Adrenal gland (tissue), 12 donors: ENCODE data around the gene WWOX. TPM values are rescaled to one million over a fixed set of nuclear protein-coding genes. Genes with fewer than 3 reads are reported as not detected.

Source experiments
- DNase-seq, 7 donors: peaks; one replicate each; pipeline ENCODE4 v3.0.0-alpha.2; 2019 to 2020
- H3K27ac ChIP-seq, 5 donors: fragments of 200-600 bp; sonication (generic) in 4 of 5; 1 replicate in 3 of 5; 2 replicates in 2 of 5; pipeline versions ENCODE4 v1.5.1 to v1.8.0; 2016 to 2020; ENCODE audit warnings: mild to moderate bottlenecking in 1 of 5
- H3K27me3 ChIP-seq: fragments of 200-600 bp; 2 replicates; pipeline ENCODE4 v1.8.0; 2021
- H3K36me3 ChIP-seq, 2 donors: fragments of 200-600 bp; replicated peaks in 1 of 2; 1 replicate in 1 of 2; 2 replicates in 1 of 2; pipeline versions ENCODE4 v1.5.1 to v1.8.0; 2018 to 2022
- H3K4me1 ChIP-seq, 2 donors: fragments of 200-600 bp; replicated peaks in 1 of 2; 1 replicate in 1 of 2; 2 replicates in 1 of 2; pipeline versions ENCODE4 v1.5.1 to v1.8.0; 2018 to 2021
- H3K4me3 ChIP-seq, 4 donors: fragments of 200-600 bp; sonication (generic) in 3 of 4; one replicate each; pipeline ENCODE4 v1.5.1; 2016 to 2018
- H3K9me3 ChIP-seq, 3 donors: fragments of 200-600 bp; sonication (generic) in 1 of 3; replicated peaks in 1 of 3; 1 replicate in 2 of 3; 2 replicates in 1 of 3; pipeline versions ENCODE4 v1.5.1 to v1.8.0; 2016 to 2021
- POLR2A ChIP-seq, 2 donors: fragments of 450-650 bp; IDR thresholded peaks; one replicate each; pipeline ENCODE4 v1.6.1; 2017; ENCODE audit warnings: antibody characterized with exemption in 2 of 2, mild to moderate bottlenecking in 2 of 2, moderate library complexity in 1 of 2
- WGBS, 4 donors: extraction: QIAGEN DNeasy Blood & Tissue Kit in 2 of 4; methylation state at CpG; one replicate each; pipeline versions ENCODE4 v1.1.5 to v1.1.7; 2013 to 2017; 5-methylcytosine and 5-hydroxymethylcytosine counted together
- intact Hi-C, 2 donors: fragments of 100-400 bp; cut with DNase I; formaldehyde crosslinking; loops; one replicate each; pipeline versions ENCODE4 v1.14.1 to v1.15.0; 2022 to 2023
- polyA plus RNA-seq, 3 donors: library from polyadenylated mRNA; stranded (reverse); fragments of 200-250 nt in 2 of 3; fragments of 350-450 nt in 1 of 3; fragmentation: Illumina TruSeq in 1 of 3; extraction: RNeasy Lipid Tissue Mini Kit (QIAGEN cat#74804) in 1 of 3; gene quantifications; one replicate each; pipeline ENCODE4 v1.2.3, GENCODE V29; 2013 to 2014
- total RNA-seq, 9 donors: library from RNA; depleted of rRNA in 4 of 9; stranded (reverse); fragments of >200 nt in 4 of 9; fragments of 120-200 nt in 1 of 9; fragmentation: NEBNext Ultra II Directional in 1 of 9; extraction: Animal tissue kit (Norgen Biotek cat#: 25700) in 1 of 9; gene quantifications; one replicate each; pipeline versions ENCODE4 v1.1.0 to v1.2.4, GENCODE V29; 2013 to 2023
- TF ChIP-seq, protein P1 (sequence below), 6 experiments: fragments of 450-650 bp in 4 of 6; fragments of 200-600 bp in 2 of 6; sonication (generic) in 1 of 6; IDR thresholded peaks; 1 replicate in 5 of 6; 2 replicates in 1 of 6; pipeline versions ENCODE4 v1.5.1 to v1.8.0; 2016 to 2021; ENCODE audit warnings: antibody characterized with exemption in 6 of 6, mild to moderate bottlenecking in 2 of 6, moderate library complexity in 1 of 6
- donor health status: healthy with polysubstance abuse.
- donor health status: Bipolar disorder and iron deficiency.
- donor health status: DM: yes; HTN: yes; CAD: no.
- donor health status: DM: no; HTN: no; CAD: no.
- donor health status: DM: no; HTN: no; CAD: no.
- donor health status: DM: yes; HTN: yes; CAD: no.

Gene WWOX
- total and polyA plus RNA-seq, 12 donors, result 11.8 to 74.6 (median 20.5) TPM

DNA sequence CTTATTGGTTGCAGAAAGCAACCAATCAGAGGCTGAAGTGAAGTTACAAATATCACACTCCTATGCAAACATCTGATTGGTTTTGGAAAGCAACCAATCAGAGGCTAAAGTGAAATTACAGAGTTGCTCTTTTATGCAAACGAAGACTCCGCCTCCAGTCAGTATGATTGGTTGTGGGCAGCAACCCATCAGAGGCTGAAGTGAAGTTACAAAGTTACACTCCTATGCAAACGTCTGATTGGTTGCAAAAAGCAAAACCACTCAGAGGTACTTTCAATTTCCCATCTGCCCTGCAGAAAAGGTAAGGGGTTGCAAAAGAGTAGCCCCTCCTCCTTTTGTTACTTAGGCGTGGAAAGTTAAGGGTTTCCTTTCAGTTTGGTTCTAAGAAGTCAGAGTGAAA is 803.8 kb downstream of the WWOX start:
- intact Hi-C loops, result no loop called here
- no peak overlapping the region for H3K27ac ChIP-seq
- TF ChIP-seq, protein P1, sequence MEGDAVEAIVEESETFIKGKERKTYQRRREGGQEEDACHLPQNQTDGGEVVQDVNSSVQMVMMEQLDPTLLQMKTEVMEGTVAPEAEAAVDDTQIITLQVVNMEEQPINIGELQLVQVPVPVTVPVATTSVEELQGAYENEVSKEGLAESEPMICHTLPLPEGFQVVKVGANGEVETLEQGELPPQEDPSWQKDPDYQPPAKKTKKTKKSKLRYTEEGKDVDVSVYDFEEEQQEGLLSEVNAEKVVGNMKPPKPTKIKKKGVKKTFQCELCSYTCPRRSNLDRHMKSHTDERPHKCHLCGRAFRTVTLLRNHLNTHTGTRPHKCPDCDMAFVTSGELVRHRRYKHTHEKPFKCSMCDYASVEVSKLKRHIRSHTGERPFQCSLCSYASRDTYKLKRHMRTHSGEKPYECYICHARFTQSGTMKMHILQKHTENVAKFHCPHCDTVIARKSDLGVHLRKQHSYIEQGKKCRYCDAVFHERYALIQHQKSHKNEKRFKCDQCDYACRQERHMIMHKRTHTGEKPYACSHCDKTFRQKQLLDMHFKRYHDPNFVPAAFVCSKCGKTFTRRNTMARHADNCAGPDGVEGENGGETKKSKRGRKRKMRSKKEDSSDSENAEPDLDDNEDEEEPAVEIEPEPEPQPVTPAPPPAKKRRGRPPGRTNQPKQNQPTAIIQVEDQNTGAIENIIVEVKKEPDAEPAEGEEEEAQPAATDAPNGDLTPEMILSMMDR (IDR thresholded peaks at IDR 0.05), result no peak
- TF ChIP-seq POLR2A (IDR thresholded peaks at IDR 0.05), result no peak
- no peaks in the 10 kb centered on the region for H3K9me3 ChIP-seq
- no peaks in the 10 kb centered on the region for H3K27me3 ChIP-seq
- WGBS, 4 donors, result 84 to 91% (median 85%) methylated on average over 4 of the region's 4 CpGs
- H3K4me1 ChIP-seq, result peaks cover 0 to 4% of the 10 kb centered on the region in 2 donors
- H3K36me3 ChIP-seq, result no peaks in the 10 kb centered on the region
- H3K4me3 ChIP-seq, result no peak overlapping the region
- no peak for DNase-seq

DNA sequence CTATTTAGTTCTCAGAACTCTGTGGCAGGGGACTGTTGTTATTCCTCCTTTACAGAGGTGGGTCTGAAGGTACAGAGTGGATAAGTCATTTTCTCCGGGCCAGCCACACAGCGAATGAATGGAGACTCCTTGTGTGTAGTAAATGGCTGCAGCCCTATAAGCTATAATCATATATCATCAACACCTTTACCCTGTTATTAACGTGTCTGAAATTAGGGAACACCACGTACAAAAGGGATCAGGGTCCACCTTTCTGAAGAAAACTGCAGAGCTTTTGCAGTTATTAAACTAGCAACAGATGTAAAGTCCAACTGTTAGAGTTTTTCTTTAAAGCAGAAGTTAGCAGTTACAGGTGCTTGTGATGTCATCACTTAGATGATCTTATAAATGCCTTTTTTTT is 804.4 kb downstream of the WWOX start:
- no peak overlapping the region for H3K27ac ChIP-seq
- DNase-seq, result no peak
- no peak overlapping the region for H3K4me3 ChIP-seq
- no peak for TF ChIP-seq POLR2A (IDR thresholded peaks at IDR 0.05)
- TF ChIP-seq, protein P1 (IDR thresholded peaks at IDR 0.05), result no peak
- WGBS, 4 donors, result 95 to 97% (median 96%) methylated on average over 4 of the region's 4 CpGs
- intact Hi-C loops, result no loop called here
- no peaks in the 10 kb centered on the region for H3K9me3 ChIP-seq
- H3K27me3 ChIP-seq, result no peaks in the 10 kb centered on the region
- no peaks in the 10 kb centered on the region for H3K36me3 ChIP-seq
- H3K4me1 ChIP-seq, result peaks cover 0 to 4% of the 10 kb centered on the region in 2 donors

DNA sequence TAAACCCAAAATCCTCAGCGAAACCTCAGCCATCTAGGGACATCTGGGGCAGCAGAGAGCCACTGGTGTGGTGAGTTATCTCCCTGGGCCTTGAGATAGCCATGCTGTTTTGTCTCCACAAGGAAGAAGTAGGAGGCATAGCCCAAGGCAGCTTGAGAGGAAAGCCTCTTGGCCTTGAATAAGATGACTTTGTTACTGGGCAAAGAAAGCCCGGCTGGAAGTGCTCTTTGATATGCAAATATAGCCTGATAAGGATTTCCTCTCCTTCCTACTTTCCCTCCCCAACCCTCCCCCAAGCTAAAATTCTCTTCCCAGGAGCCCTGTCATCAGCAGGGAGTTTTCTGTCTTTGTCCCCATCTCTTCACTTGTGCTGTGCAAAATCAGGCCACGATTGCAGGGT is 806.7 kb downstream of the WWOX start:
- Histone ChIP-seq H3K9me3 (no peaks in the 10 kb centered on the region), H3K4me3 (no peak overlapping the region), H3K27me3 (no peaks in the 10 kb centered on the region), H3K36me3 (no peaks in the 10 kb centered on the region), H3K27ac (no peak overlapping the region), H3K4me1 (peaks cover 0 to 4% of the 10 kb centered on the region in 2 donors)
- no peak for DNase-seq
- no peak for TF ChIP-seq POLR2A (IDR thresholded peaks at IDR 0.05)
- TF ChIP-seq, protein P1 (IDR thresholded peaks at IDR 0.05), result no peak
- intact Hi-C loops, result no loop called here
- 64 to 72% (median 69%) methylated on average over 3 of the region's 3 CpGs for WGBS, 4 donors

DNA sequence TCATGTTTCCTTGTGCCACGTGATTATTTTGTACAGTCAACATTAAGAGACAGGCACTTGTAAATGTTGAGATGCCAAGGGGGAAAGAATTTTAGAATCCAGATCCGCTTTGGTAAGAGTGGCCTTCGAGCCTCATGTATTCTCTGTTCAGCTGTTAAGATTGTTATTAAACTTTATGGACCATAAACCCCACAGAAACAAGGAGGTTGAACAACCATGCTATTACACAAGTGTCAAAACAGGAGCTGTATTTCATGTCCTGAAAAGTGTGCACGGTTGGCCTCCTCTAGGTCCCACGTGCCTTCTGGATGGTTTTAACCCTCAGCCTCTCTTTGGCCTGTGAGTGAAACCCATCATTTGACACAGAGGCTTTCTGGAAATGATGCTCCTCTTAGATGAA is 809.8 kb downstream of the WWOX start:
- intact Hi-C loops, result no loop called here
- H3K4me1 ChIP-seq, result no peaks in the 10 kb centered on the region
- H3K27me3 ChIP-seq, result no peaks in the 10 kb centered on the region
- no peak for DNase-seq
- TF ChIP-seq, protein P1 (IDR thresholded peaks at IDR 0.05), result no peak
- TF ChIP-seq POLR2A (IDR thresholded peaks at IDR 0.05), result no peak
- no peaks in the 10 kb centered on the region for H3K36me3 ChIP-seq
- no peaks in the 10 kb centered on the region for H3K9me3 ChIP-seq
- no peak overlapping the region for H3K4me3 ChIP-seq
- WGBS, 4 donors, result 75 to 87% (median 85%) methylated on average over 5 of the region's 5 CpGs
- no peak overlapping the region for H3K27ac ChIP-seq
